GM19328 (cell line): ENCODE results near the gene RNU6-1.

ENCODE experiments used
- ATAC-seq: cut with Tn5 transposase; IDR thresholded peaks from one replicate; pipeline ENCODE4 v1.9.1; 2021; ENCODE audit warnings: mild to moderate bottlenecking, moderate library complexity; ENCODE audit not compliant: unreplicated experiment

RNU6-1 gene

GRCh38 chr15:67803996-67804843 is 35.6 kb downstream of the RNU6-1 start:
- ATAC-seq, result no peak

- ATAC-seq, result no peak
Observed at GRCh38 chr15:67803299-67803698, 36.5 kb downstream of the RNU6-1 start.

GRCh38 chr15:67801926-67802914 is 37.6 kb downstream of the RNU6-1 start:
- ATAC-seq, result no peak

- ATAC-seq, result no peak
Observed at GRCh38 chr15:67801142-67801541, 38.7 kb downstream of the RNU6-1 start.

GRCh38 chr15:67799801-67800205 is 40.0 kb downstream of the RNU6-1 start:
- no peak for ATAC-seq

GRCh38 chr15:67796196-67797127 is 43.4 kb downstream of the RNU6-1 start:
- ATAC-seq, result no peak

- ATAC-seq, result no peak
Observed at GRCh38 chr15:67794832-67795574, 44.8 kb downstream of the RNU6-1 start.

GRCh38 chr15:67792250-67792942 is 47.4 kb downstream of the RNU6-1 start:
- no peak for ATAC-seq

GRCh38 chr15:67790610-67791319 is 49.1 kb downstream of the RNU6-1 start:
- no peak for ATAC-seq
